Gastroesophageal sphincter (tissue), 4 donors: Measurements from ENCODE around the gene FBXL13. TPM values are rescaled to one million over a fixed set of nuclear protein-coding genes. Genes with fewer than 3 reads are reported as not detected.
A peak's percentile ranks its signal among the peaks of the same experiment; 100 is the strongest.
"Not testable (repeated sequence)": the region's sequence is repeated elsewhere in the genome, so short reads cannot be mapped to it uniquely, and the experiment has no call there.

Experiments used
- ATAC-seq: fragments of 150-250 bp; one replicate; pipeline ENCODE4 v1.9.1; 2016; ENCODE audit warnings: mild to moderate bottlenecking, moderate library complexity
- H3K27ac ChIP-seq, 4 donors: fragments of 200-600 bp; sonication (generic) in 3 of 4; 1 replicate in 3 of 4; 2 replicates in 1 of 4; pipeline ENCODE4 v1.5.1; 2016 to 2019
- H3K27me3 ChIP-seq: fragments of 200-600 bp; sonication (generic); one replicate; pipeline ENCODE4 v1.5.1; 2019
- H3K36me3 ChIP-seq, 2 donors: fragments of 200-600 bp; sonication (generic); one replicate each; pipeline ENCODE4 v1.5.1; 2019; ENCODE audit warnings: control low read depth in 1 of 2
- H3K4me1 ChIP-seq, 3 donors: fragments of 200-600 bp; sonication (generic); 1 replicate in 2 of 3; 2 replicates in 1 of 3; pipeline ENCODE4 v1.5.1; 2016 to 2019; ENCODE audit warnings: control low read depth in 2 of 3
- H3K4me3 ChIP-seq, 2 donors: fragments of 200-600 bp; sonication (generic); one replicate each; pipeline ENCODE4 v1.5.1; 2019; ENCODE audit warnings: mild to moderate bottlenecking in 1 of 2, moderate library complexity in 1 of 2
- H3K9me3 ChIP-seq, 3 donors: fragments of 200-600 bp; sonication (generic); one replicate each; pipeline ENCODE4 v1.5.1; 2017 to 2019; ENCODE audit warnings: control low read depth in 2 of 3
- EP300 ChIP-seq: sonication (generic); formaldehyde crosslinking; IDR thresholded peaks from one replicate; pipeline ENCODE4 v1.6.1; 2017; ENCODE audit warnings: antibody characterized with exemption, mild to moderate bottlenecking
- POLR2A ChIP-seq, 2 donors: fragments of 450-650 bp; IDR thresholded peaks; one replicate each; pipeline ENCODE4 v1.6.1; 2017; ENCODE audit warnings: antibody characterized with exemption in 2 of 2, mild to moderate bottlenecking in 2 of 2, moderate library complexity in 1 of 2
- POLR2AphosphoS5 ChIP-seq: sonication (generic); formaldehyde crosslinking; IDR thresholded peaks from one replicate; pipeline ENCODE4 v1.6.1; 2017; ENCODE audit warnings: antibody characterized with exemption
- WGBS, 2 donors: methylation state at CpG; one replicate each; pipeline ENCODE4 v1.1.5; 2018; ENCODE audit warnings: low coverage in 1 of 2; 5-methylcytosine and 5-hydroxymethylcytosine counted together
- total RNA-seq, 4 donors: library from RNA; depleted of rRNA; stranded (reverse); fragments of >200 nt; gene quantifications; one replicate each; pipeline ENCODE4 v1.1.0, GENCODE V29; 2016
- TF ChIP-seq, protein P1 (sequence below), 4 experiments: fragments of 200-600 bp in 2 of 4; fragments of 450-650 bp in 2 of 4; sonication (generic) in 1 of 4; IDR thresholded peaks; one replicate each; pipeline ENCODE4 v1.5.1; 2017 to 2019; ENCODE audit warnings: antibody characterized with exemption in 4 of 4, mild to moderate bottlenecking in 2 of 4, moderate library complexity in 2 of 4

Gene FBXL13
- total RNA-seq, 4 donors from 2014 or later: 1.3 to 5.8 (median 3.2) TPM

- 0 to 10% methylated on average over 2 to 3 of the region's 6 CpGs for WGBS, 2 donors
- peak; percentile 15 for ATAC-seq
- H3K27ac ChIP-seq: peak within 1 kb of the TSS in 2 of 4 donors; percentile 64 to 72
Measured at GRCh38 chr7:102912742-102913141, 161.9 kb downstream of the FBXL13 start, which contains the start of gene LRRC17. Gene LRRC17 (plus strand): TSS chr7:102913000. CDS start chr7:102933914, 20,914 bp downstream.

GRCh38 chr7:102908676-102909075 lies 165.9 kb downstream of the FBXL13 start:
- Histone ChIP-seq H3K36me3 (no peaks in the 10 kb centered on the region), H3K9me3 (no peaks in the 10 kb centered on the region), H3K4me1 (peaks cover 0 to 17% (median 0%) of the 10 kb centered on the region in 3 donors), H3K4me3 (no peak overlapping the region), H3K27ac (no peak overlapping the region), H3K27me3 (no peaks in the 10 kb centered on the region)
- no peak for ATAC-seq
- TF ChIP-seq, protein P1, sequence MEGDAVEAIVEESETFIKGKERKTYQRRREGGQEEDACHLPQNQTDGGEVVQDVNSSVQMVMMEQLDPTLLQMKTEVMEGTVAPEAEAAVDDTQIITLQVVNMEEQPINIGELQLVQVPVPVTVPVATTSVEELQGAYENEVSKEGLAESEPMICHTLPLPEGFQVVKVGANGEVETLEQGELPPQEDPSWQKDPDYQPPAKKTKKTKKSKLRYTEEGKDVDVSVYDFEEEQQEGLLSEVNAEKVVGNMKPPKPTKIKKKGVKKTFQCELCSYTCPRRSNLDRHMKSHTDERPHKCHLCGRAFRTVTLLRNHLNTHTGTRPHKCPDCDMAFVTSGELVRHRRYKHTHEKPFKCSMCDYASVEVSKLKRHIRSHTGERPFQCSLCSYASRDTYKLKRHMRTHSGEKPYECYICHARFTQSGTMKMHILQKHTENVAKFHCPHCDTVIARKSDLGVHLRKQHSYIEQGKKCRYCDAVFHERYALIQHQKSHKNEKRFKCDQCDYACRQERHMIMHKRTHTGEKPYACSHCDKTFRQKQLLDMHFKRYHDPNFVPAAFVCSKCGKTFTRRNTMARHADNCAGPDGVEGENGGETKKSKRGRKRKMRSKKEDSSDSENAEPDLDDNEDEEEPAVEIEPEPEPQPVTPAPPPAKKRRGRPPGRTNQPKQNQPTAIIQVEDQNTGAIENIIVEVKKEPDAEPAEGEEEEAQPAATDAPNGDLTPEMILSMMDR (IDR thresholded peaks at IDR 0.05): no peak
- TF ChIP-seq EP300 (no peak), POLR2AphosphoS5 (no peak), POLR2A (IDR thresholded peaks at IDR 0.05) (no peak)

More at GRCh38 chr7:102912742-102913141, 161.9 kb downstream of the FBXL13 start, which contains the start of gene LRRC17:
- Histone ChIP-seq H3K4me3 (peak within 1 kb of the TSS; percentile 4 to 36), H3K4me1 (peaks cover 0 to 55% (median 0%) of the 10 kb centered on the region in 3 donors), H3K27me3 (no peaks in the 10 kb centered on the region), H3K9me3 (no peaks in the 10 kb centered on the region), H3K36me3 (no peaks in the 10 kb centered on the region)
- TF ChIP-seq, protein P1 (IDR thresholded peaks at IDR 0.05): no peak
- TF ChIP-seq POLR2AphosphoS5: no peak
- no peak for TF ChIP-seq POLR2A (IDR thresholded peaks at IDR 0.05)
- no peak for TF ChIP-seq EP300

DNA sequence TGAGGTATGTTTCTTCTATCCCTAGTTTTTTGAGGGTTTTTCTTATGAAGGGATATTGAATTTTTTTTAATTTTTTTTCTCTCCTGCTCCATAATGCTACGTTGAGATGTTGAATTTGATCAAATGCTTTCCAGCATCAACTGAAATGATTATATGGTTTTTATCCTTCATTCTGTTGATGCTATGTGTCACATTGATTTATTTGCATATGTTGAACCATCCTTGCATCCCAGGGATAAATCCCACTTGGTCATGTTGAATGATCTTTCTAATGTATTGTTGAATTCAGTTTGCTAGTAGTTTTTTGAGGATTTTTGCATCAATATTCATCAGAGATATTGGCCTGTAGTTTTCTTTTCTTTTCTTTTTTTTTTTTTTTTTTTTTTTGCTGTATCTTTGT lies 171.0 kb downstream of the FBXL13 start:
- H3K9me3 ChIP-seq, ATAC-seq, H3K27me3 ChIP-seq, H3K4me3 ChIP-seq, H3K27ac ChIP-seq, H3K36me3 ChIP-seq, H3K4me1 ChIP-seq: not testable (repeated sequence)
- 84 to 100% methylated on average over 1 of the region's 1 CpG for WGBS, 2 donors

GRCh38 chr7:102902052-102902451 lies 172.5 kb downstream of the FBXL13 start:
- not testable (repeated sequence) for H3K9me3 ChIP-seq, H3K27ac ChIP-seq, H3K27me3 ChIP-seq, H3K4me3 ChIP-seq, H3K36me3 ChIP-seq, ATAC-seq
- H3K4me1 ChIP-seq: peaks cover 6 to 17% (median 7%) of the 10 kb centered on the region in 3 donors
- 88 to 100% methylated on average over 2 of the region's 2 CpGs for WGBS, 2 donors

DNA sequence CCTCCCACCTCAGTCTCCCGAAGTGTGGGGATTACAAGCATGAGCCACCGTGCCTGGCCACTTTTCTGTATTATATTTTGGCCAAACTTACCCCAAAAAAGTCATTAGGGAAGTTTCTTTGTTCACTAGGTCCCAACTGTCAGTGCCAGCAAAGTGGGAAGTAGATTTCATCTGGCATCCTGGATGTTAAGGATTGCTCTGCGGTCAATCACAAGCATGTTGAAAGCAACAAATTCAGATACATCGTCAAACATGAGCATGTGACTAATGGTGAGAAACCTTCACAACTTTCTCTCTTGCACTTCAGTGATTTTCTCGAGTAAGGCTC lies 176.1 kb downstream of the FBXL13 start:
- Histone ChIP-seq H3K36me3 (no peaks in the 10 kb centered on the region), H3K4me3 (no peak overlapping the region), H3K9me3 (no peaks in the 10 kb centered on the region), H3K27ac (no peak overlapping the region), H3K4me1 (peaks cover 6 to 35% (median 11%) of the 10 kb centered on the region in 3 donors), H3K27me3 (no peaks in the 10 kb centered on the region)
- TF ChIP-seq, protein P1 (IDR thresholded peaks at IDR 0.05): no peak
- no peak for TF ChIP-seq EP300
- ATAC-seq: no peak
- 82 to 89% methylated on average over 2 to 5 of the region's 5 CpGs for WGBS, 2 donors

DNA sequence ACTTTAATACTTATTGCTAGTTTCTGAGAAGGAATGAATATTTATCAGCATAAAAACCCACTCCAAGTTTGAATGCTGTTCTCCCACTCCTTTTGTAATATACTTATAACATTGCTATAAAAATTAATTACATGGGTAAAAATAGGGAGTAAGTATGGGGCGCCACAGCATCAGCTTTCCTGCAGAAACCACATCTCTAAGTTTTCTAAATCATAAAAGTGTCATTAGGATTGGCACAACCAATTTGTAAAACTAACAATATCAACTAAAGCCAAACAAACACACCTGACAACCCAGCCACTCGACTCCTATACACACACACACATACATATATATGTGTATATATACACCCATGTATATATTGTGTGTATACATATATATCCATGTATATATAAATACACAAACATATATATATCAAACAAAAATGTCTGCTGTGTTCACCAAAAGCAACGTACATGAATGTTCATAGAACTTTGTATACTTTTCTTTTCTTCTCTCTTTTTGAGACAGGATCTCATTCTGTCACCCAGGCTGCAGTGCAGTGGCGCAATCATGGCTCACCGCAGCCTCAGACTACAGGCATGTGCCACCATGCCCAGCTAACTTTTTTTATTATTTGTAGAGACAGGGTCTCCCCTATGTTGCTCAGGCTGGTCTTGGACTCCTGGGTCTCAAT lies 176.6 kb downstream of the FBXL13 start:
- 72 to 96% methylated on average over 5 of the region's 5 CpGs for WGBS, 2 donors
- ATAC-seq: no peak
- H3K9me3 ChIP-seq: no peaks in the 10 kb centered on the region
- no peaks in the 10 kb centered on the region for H3K27me3 ChIP-seq
- H3K36me3 ChIP-seq: no peaks in the 10 kb centered on the region
- peaks cover 6 to 40% (median 11%) of the 10 kb centered on the region in 3 donors for H3K4me1 ChIP-seq
- no peak overlapping the region for H3K4me3 ChIP-seq
- H3K27ac ChIP-seq: no peak overlapping the region
- TF ChIP-seq, protein P1 (IDR thresholded peaks at IDR 0.05): no peak
- no peak for TF ChIP-seq POLR2A (IDR thresholded peaks at IDR 0.05)
- no peak for TF ChIP-seq POLR2AphosphoS5
- TF ChIP-seq EP300: no peak
